GM03348 (cell line): ENCODE results near the gene BBX.

Source experiments
- DNase-seq: peaks from one replicate; pipeline ENCODE4 v3.0.0; 2012; ENCODE audit warnings: low spot score

BBX gene

DNA sequence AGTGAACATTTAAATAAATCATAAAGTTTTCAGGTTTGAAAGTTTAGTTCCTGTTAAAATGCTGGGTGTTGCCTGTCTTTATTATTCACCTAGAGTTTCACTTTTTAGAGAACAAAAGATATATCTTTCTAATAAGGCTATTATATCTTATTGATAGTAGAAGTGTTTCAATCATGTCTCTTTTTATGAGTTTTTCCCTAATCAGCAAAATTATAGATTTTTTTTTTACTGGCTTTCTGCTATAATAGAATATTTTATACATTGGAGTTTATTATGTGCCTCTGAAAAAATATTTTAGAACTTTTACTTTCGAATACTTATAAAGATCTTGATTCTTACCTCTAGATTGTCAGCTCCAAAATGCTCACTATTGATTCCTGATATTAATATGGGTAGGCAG, 131.5 kb downstream of the BBX start:
- no peak for DNase-seq

DNA sequence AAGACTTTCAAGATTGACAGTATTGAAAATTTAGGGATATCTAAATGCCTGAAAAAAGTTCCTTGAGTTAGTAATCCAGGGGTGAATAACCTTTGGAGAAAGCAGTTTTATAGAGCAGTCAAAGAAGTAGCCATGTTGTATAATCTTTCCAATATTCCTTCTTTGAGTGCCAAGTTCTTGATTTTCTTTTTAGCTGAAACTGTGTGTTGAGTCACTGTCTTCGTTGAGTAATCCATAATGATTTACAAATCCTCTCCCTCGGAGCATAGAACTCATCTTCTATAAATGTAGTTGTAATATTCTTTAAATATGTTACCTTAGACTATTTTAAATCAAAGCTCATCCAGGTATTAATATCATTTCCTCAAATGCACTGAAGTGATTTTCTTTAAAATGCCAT, 135.2 kb downstream of the BBX start:
- peak; percentile 27 for DNase-seq

DNA sequence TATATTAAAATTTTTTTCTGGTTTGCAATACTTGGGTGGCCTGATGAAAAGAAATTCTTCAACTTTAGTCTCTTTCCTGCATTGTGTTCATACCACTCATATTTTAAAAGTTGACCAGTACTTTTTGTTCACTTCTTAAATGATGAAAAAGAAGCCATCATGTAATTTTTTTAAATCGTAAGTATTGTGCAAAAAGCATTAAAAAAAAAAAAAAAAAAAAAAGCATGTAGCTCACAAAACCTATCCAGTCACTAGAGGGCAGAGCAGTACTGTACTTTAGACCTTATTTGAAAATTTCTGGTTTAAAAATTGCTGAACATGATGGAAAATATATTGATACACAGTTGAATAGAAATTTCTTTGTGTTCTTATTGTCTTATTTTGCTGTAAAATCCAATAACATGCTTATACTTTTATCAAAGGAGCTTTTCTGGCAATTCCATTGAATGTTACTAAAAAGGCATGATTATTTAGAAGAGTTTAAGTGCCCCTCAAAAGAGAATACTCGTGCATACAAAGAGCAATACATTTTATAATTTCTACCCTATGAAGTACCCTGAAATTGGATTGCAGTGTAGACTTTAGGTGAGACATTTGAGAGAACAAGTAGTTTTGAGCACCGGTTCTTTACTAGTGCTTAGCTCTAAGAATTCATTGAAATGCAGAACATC, 137.7 kb downstream of the BBX start:
- DNase-seq, result peak; percentile 22

DNA sequence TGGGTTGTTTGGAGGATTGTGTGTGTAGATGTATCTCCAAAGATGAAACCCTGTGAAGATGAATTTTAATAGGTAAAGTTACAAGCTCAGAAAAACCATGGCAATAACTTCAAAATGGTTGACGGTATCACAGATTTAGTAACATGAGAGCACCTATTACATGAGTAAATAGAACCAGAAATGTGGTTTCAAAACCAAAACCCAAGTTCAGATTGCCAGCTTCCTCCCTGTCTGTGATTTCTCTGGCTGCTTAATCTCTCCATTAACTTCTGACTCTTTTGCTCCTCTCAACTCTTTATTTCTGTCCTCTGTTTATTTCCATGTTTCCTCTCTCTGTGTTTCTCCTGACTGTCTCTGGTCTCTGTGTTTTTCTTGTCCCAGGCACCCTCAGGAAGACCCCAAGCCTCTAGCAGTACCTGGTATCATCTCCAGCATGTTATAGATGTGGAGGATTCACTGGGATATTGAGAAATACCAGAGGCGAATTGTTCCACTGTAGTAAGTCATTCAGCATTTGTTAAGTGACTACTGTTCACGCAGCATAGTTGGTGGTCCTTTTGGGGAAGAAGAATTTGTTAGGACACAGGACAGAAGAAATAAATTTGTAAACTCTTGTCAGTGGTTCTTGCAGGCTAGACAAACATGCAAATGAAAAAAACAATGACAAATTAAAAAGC, 138.8 kb downstream of the BBX start:
- DNase-seq, result no peak

DNA sequence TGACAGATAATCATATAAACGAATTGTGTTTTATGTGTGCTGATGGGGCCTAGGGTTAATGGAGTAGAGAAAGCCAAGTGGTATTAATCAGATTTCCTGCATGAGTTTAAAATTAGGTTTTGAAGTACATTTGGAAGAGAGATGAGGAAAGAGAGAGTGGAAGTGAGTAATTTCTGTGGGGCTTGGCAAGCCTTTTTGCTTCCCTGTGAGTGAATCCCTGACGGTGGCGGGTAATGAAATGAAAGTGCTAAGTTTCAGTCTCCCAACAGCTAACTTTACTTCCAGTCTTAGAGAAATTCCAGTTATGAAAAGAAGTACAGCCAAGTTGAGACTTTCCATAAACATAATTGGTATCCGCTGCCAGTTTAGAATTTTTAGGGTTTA, 139.4 kb downstream of the BBX start:
- peak; percentile 46 for DNase-seq

DNA sequence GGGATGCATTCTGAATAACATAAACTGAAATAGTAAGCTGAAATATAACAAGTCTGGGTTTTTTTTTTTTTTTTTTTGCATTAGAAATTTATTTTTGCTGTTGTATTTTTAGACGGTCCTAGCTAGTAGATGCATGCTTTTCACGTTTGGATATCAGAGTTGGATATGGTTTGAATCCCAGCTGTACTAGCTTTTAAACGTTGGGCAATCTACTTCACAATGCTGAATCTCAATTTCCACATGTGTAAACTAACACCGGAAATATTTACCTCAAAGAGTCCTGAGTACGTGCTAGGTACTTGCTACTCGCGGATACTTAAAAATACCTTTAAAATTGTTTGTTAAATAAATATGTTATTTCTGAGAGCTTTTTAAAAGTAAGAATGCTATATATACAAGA, 139.8 kb downstream of the BBX start:
- DNase-seq, result no peak

DNA sequence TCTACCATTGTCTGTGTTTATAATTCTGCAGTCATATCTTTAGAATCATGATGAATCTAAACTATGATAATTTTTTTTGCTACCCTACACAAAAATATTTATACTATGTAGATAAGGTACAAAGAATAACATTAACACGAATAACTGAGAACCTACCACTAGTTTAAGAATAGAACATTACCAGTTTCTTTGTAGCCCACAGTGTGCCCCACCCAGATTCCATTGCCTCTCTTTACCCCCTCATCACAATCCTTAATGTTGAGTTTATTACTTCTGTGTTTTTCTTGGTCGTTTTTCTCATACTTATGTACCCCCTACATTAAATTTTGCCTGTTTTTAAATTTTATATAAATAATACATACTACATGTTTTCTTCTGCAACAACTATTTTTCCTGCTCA, 140.5 kb downstream of the BBX start:
- DNase-seq, result peak; percentile 4

DNA sequence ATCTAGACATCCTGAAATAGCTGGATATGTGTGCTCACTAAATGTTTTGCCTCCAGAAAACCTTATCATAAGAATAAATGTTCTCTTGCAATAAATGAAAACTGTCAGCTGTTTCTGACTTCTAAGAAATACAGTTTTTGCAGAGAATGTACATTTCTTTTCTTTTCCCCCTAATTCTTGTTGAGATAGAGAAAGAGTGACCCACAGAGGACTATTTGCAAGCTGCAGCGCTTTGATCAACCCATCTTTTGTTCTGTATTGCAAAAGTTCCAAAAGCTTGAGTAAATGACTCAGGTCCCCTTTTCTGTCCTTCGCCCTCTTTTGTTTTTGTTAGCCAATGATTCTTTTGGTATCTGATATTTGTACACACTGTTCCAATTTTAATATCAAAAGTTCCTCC, 141.9 kb downstream of the BBX start:
- no peak for DNase-seq

DNA sequence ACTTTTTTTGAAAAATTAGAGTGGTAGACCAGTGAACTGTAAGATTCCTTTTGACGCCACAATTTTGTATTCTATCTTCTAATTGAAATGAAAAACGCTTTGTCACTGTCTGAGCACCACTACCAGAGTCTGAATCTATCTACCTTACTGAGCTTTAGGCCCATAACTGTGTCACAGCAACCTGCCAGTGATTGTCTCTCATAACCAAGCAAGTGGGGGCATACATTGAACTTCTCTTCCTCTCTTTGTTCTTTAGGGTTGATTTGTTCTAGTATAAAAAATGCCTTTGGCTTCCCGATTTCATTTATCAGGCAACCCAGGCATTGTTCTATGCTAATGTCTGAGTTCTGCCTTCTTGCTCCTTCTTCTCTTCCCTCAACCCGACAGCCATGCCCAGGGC, 142.6 kb downstream of the BBX start:
- no peak for DNase-seq

DNA sequence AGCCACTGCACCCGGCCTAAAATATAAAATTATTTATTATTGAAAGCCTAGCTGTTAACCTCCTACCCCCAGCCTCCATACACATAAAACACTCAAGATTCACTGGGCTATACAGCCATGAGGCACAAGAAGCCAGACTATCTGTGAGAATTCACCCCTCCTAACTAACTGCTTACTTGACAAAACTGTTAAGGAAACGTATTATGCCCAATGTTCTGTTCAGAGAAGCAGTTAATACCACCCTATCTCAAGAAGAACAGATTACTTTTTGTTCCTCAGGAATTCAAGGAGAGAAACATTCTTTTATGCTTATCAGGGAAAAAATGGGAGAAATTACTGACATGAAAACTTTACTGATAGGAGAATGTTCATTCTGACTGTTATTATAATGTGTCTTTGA, 144.1 kb downstream of the BBX start:
- no peak for DNase-seq

DNA sequence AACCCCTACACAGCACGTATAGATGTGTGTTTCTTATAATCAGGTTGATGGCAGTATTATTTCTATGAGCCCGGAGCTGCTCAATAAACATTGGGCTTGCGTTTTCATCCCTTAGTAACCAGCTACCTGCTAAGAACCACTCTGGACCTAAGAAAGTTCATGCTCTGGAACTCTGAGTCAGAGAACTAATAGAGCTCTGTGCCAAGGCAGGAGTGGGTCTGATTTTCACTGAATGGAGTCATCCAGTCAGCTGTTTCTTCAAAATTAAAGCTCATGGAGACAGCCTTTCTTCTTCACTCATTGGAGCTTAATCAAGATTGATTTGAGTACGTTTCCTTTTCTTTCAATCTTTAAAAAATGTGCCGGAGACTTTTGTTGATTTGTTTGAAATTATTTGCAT, 145.7 kb downstream of the BBX start:
- no peak for DNase-seq

DNA sequence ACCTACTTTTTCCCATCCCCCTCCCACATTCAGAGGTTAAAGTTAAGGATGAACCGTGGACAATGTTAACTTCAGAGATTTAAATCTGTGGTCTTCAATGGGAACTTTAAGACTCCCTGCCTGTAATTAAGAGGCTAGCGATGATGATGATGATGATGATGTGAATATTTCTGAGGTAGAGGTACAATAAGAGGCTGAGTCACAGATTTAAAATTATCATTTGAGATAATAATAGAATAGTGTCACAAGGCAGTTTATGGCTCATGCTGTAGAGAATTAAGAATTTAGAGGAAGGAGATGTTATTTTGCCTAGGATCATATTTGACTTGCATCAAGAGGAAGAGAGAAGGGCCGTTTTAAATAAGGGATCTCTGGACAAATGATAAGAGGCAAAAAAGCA, 146.2 kb downstream of the BBX start:
- no peak for DNase-seq

DNA sequence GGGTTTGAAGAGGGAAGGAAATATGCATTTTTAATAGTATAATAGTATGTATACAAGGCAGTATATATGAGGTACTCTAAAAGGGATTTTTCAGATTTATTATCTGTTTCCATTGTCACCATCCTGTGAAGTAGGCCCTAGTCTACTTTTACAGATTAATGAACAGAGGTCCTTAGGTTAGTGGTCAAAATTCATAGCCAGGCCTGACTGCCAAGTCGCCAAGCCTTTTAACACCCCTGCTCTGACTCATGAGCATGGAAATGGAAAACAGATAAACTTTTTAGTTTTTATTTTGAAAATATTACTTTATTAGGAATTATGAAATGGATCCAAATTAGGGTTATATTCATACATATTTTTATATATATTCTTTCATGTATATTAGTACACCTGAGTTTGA, 146.9 kb downstream of the BBX start:
- no peak for DNase-seq

DNA sequence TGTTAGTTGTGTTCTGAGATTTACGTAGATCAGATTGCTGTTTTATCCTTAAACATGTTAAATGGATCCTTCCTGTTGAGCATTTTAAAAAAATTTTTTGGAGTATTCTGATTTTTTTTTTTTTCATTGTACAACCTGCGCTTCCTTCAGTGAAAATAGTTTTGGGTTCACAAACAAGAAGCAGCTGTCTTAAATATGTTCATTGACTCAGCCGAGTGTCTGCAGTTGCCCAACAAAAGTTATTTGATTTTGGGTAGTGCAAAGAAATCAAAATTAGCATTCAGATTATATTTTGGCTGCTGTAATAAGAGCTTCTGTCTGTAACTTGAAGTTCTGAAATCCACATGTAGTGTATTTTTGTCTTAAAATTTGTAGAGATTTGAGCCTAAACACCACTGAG, 148.2 kb downstream of the BBX start:
- peak; percentile 47 for DNase-seq

DNA sequence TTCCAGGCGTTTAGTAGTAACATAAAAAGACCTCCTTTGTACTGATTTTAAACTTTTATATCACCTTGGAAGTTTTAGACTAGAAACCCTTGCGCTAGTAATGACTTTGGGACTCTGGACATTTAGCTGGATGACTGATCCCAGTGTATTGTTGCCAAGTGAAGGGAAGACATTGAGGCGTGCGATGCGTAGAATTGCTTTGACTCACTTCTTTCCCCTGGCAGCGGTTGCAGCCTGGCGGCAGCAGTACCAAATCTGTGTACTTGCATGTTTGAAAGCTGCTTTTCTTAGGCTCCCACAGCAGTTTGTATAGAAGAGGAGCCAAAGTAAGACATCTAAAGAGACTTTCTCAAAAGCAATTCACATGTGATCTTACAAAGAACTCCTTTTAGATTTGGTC, 151.6 kb downstream of the BBX start:
- no peak for DNase-seq

DNA sequence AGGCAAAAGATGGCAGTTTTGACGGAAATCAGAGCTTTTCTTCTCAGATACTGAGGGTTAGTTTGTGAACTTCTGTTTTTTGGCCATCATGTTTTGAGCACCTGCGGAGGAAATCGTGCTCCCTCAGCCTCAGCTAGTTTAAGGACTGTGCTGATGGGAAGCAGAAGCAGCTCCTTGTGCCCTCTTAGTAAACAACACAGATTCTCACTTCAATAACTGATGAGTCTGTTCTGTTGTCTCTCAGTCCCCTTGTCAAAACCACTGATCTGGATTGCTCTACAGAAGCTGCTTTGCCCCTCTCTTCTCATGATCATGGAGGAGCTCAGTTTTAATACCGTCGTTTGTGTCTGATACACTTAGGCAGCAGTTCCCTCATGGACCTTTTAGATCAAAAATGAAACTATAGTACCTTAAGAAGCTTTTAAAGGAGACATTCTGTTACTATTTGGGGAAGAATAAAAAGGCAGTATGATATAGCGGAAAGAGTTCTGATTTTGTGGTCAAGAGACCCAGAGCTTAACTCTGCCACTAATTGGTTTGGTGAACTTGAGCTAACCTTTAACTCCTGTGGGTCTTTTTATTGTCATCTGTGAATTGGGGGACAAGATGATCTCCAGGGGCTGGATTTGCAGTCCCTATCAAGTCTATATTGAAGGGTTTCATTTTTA, 152.6 kb downstream of the BBX start:
- DNase-seq, result no peak

DNA sequence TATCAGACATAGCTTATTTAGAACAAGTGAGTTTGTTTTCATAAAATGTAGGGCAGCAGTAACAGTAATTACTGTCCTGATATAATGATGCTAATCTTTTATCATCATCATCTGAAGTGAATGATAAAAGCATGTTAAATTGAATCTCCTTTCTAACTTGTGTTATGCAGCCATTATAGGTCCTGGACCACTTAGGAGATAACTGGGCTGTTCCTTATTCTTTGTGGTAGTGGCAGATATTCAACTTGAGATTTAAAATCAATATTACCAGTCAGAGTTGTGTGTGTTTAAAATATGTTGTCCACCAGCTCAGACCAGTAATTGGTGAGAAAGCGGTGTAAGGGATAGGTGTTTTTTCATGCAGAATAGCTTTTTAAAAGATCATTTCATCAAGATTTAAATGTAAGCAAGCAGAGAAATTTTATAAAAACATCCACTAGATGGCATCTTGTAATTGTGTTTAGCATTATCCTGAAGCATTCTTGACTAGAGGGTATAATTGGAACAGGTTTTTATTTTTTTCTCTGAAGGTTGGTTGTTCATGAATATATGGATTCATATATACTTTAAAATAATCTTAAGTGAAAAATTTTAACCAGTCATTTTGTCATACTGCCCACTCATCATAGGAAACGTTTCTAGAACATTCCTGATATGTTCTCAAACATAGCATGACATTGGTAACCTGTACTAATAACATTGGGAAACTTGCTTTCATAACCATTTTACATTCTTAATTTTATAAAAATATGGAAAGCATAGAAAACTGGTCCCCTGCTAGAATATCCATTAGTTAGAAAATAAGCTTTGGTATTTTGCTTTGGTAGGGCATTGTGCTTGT, 153.9 kb downstream of the BBX start:
- DNase-seq, result peak; percentile 35

DNA sequence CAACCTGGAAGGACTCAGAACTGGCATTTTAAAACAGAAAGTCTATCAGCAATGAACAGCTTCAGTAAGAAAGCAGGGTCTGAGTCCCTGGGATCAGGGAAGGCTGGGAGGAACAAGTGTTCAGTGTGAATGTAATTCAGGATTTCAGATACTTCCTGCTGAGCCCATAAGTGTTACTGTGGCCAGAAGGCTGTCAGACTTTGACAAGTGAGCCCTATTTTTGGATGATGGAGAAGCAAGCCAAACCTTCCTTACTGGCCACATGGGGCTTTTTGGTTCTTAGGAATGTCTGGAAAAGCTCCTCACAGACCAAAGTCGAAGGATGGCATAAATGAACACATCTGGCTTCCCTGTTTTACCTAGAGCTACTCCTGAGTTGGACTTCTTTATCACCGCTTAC, 157.2 kb downstream of the BBX start:
- peak; percentile 5 for DNase-seq

DNA sequence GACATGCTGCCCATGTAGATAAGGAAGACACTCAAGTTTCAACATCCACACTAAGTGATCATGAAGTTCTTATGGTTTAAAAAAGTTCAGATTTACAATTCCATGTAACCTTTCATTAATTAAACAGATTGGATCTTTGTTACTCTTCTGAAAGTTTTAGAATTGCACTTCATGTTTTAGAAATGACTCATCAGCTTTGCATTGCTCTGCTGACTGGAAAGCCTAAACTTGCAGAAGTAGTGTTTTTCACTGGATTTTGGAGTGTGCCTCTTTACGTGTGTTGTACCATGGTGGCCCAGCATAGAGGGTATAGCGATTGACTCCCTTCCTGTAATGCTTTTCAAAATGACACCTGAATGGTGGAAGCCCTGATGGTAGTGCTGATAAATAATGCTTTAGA, 157.9 kb downstream of the BBX start:
- DNase-seq, result no peak

DNA sequence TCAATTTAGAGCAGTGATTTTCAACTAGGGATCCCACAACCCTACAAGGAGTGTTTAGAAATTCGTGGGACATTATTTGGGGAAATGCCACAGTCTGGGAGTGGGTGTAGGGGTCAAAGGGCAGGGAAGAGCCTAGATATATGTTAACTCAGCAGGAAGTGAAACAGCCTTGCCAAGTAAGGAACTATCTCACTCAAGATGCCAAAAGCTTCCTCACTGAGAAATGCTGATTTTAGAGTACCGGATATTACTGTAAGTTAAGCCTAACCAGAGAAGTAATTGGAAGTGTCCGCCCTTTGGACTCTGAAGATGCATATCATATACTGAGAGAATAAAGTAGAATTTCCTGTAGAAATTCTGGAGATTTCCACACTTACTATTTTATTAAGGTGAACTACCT, 158.6 kb downstream of the BBX start:
- no peak for DNase-seq

DNA sequence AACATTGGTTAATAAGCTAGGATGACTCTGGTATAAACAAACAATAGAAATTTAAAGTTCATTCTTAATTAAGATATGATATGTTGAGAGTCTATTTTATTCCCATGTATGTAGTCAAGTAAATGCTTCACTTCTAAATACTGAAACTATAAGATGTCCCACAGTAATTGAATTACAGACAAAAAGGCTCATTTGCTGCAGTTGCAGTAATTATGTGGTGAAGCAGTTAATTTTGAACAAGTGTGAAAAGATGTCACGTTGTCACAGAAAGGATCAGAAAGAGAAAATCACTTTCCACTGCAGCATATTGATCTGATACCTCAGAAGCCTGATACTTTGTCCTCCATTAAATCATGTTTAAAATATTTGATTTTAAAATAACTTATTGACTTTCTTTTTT, 159.8 kb downstream of the BBX start:
- no peak for DNase-seq

DNA sequence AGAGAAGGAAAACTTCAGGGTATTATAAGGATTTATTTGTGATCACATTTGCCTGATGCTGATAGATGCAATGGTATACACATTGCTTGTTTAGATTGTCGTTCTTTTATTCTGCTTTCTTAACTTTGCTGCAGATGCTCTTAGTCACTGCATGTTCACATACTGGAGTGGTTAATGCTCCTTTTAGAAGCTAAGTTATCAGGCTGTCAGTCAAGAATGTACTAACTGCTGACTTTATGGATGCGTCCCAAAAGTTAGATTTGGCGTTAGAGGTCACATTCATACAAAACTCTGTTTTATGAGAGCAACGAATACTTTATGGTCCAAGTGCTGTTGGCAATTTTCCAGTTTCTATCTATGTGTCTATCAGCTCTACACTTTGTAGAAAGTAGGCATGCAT, 160.7 kb downstream of the BBX start:
- peak; percentile 24 for DNase-seq

DNA sequence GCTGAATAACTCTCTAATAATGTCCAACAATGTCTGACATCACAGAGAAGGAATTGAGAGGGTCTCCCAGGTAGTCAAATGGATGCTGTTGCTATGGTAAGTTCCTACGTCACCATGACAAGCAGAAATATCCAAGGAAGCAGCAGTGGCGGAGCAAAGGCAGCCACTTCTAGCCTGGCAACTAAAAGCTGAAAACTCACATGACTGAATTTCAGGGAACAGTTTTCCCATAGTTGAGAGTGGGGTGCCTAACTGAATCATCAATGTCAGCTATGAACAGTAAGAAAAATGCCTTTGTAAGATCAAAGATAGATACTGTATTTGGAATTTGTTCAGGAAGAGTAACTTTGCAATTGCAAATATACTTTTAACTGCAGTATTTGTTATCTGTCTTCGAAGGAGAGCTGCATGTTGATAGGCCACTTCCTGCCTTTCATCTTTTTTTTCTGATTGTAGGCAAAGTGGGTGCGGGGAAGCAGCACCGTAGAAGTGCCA, 161.7 kb downstream of the BBX start:
- no peak for DNase-seq
